ENCODE results near the gene INPP1.
A peak's percentile ranks its signal among the peaks of the same experiment; 100 is the strongest.
"Not testable (repeated sequence)": the region's sequence is repeated elsewhere in the genome, so short reads cannot be mapped to it uniquely, and the experiment has no call there.

INPP1 gene

GRCh38 chr2:190343536-190344275 is at the start of gene INPP1:
TSS of gene INPP1 (plus strand) at chr2:190343589. CDS start at chr2:190360103, 16,514 bp downstream.
- DNase-seq (ENCODE audit: low read depth) = no peak

DNA sequence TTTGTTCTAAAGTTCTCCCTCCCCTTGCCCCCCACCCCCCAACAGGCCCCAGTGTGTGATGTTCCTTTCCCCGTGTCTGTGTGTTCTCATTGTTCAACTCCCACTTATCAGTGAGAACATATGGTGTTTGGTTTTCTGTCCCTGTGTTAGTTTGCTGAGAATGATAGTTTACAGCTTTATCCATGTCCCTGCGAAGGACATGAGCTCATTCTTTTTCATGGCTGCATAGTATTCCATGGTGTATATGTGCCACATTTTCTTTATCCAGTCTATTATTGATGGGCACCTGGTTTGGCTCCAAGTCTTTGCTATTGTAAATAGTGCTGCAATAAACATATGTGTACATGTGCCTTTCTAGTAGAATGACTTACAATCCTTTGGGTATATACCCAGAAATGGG is 45.5 kb upstream of the INPP1 start:
- not testable (repeated sequence) for DNase-seq (ENCODE audit: low read depth)

GRCh38 chr2:190301032-190301431 is 42.4 kb upstream of the INPP1 start:
- no peak for DNase-seq (ENCODE audit: low read depth)

- no peak for DNase-seq (ENCODE audit: low read depth)
Observed at GRCh38 chr2:190302052-190302451, 41.3 kb upstream of the INPP1 start.

GRCh38 chr2:190303647-190304046 is 39.7 kb upstream of the INPP1 start:
- DNase-seq (ENCODE audit: low read depth) = no peak

GRCh38 chr2:190304404-190304803 is 39.0 kb upstream of the INPP1 start:
- DNase-seq (ENCODE audit: low read depth) = no peak

DNA sequence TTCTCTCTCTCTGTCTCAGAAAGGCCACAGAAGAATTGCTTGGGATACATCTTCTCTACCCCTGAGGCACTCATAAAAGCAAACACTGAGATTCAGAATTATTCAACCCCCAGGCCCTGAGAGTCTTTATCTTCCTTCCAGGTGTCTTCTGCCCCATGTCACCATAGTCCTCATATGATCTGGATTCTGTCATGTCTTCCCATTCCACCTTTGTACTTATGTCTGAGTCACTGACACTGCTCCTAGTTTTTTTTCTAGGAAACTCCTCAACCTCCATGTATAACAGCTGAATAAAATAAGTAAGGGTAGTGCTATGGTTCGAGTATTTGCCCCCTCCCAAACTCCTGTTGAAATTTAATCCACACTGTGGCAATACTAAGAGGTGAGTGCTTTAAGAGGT is 35.4 kb upstream of the INPP1 start:
- no peak for DNase-seq (ENCODE audit: low read depth)

GRCh38 chr2:190311893-190312634 is 31.3 kb upstream of the INPP1 start:
- no peak for DNase-seq (ENCODE audit: low read depth)

- DNase-seq (ENCODE audit: low read depth) = not testable (repeated sequence)
Observed at GRCh38 chr2:190312635-190313025, 30.8 kb upstream of the INPP1 start.

- DNase-seq (ENCODE audit: low read depth) = no peak
Observed at GRCh38 chr2:190313880-190314279, 29.5 kb upstream of the INPP1 start.

DNA sequence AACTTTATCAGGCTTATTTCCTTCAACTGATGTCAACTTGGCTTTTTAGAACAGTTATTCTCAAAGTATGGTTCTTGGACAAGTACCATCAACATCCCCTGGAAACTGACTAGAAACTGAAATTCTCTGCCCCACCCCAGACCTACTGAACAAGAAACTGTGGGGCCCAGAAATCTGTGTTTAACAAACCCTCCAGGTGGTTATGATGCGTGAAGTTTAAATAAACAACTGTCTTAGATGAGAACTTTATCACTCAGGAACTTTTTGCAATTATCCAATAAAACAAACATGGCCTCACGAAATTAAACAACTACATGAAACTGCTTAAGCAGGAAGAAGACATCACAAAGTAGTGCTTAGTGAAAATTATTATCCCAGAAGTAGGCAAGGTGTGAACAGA is 28.1 kb upstream of the INPP1 start:
- no peak for DNase-seq (ENCODE audit: low read depth)

- DNase-seq (ENCODE audit: low read depth) = no peak
Observed at GRCh38 chr2:190318514-190318913, 24.9 kb upstream of the INPP1 start.

GRCh38 chr2:190318931-190319554 is 24.3 kb upstream of the INPP1 start:
- DNase-seq (ENCODE audit: low read depth) = no peak

GRCh38 chr2:190319555-190320498 is 23.6 kb upstream of the INPP1 start, which contains the start of gene HIBCH:
TSS of gene HIBCH (minus strand) at chr2:190319826. CDS start at chr2:190319750, 76 bp downstream.
- DNase-seq (ENCODE audit: low read depth) = peak; percentile 76

GRCh38 chr2:190320696-190321095 is 22.7 kb upstream of the INPP1 start:
- DNase-seq (ENCODE audit: low read depth) = no peak

GRCh38 chr2:190323406-190323805 is 20.0 kb upstream of the INPP1 start:
- no peak for DNase-seq (ENCODE audit: low read depth)

DNA sequence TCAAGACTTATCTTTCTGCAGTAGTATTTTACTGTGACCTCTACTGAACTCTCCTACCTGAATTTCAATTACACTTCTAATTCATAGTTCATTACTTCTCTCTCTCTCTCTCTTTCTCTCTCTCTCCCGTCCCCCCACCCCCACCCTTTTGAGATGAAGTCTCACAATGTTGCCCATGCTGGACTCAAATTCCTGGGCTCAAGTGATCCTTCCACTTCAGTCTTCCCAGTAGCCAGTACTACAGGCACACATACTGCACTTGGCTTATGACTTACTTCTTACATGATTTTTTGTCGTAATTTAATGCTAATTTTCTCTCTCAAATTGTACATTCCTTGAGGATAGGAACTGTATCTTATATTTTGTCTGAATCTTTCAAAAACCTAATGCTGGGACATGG is 17.8 kb upstream of the INPP1 start:
- no peak for DNase-seq (ENCODE audit: low read depth)

- DNase-seq (ENCODE audit: low read depth) = no peak
Observed at GRCh38 chr2:190327867-190328572, 15.4 kb upstream of the INPP1 start.

GRCh38 chr2:190328573-190329147 is 14.7 kb upstream of the INPP1 start:
- DNase-seq (ENCODE audit: low read depth) = no peak

GRCh38 chr2:190333395-190333794 is 10.0 kb upstream of the INPP1 start:
- no peak for DNase-seq (ENCODE audit: low read depth)

- no peak for DNase-seq (ENCODE audit: low read depth)
Observed at GRCh38 chr2:190333928-190334327, 9.5 kb upstream of the INPP1 start.
